PFSK-1 (cell line): ENCODE results near the gene DNAH6.

ENCODE experiments used
- FOXP2 ChIP-seq: optimal IDR thresholded peaks from 2 replicates; pipeline ENCODE3; 2011; ENCODE audit warnings: borderline replicate concordance, control low read depth, inconsistent platforms; ENCODE audit not compliant: insufficient read depth; ENCODE audit errors: extremely low read length, extremely low read depth
- POLR2AphosphoS5 ChIP-seq: IDR thresholded peaks from 2 replicates; pipeline ENCODE4 v1.6.1; 2012; ENCODE audit warnings: low read depth, mild to moderate bottlenecking, control low read depth, low read length, moderate library complexity
- REST ChIP-seq, 2 experiments: IDR thresholded peaks; 2 replicates each; pipeline versions ENCODE4 v1.6.1 to v1.8.0; 2011 to 2012; ENCODE audit warnings: low read depth in 2 of 2, low read length in 2 of 2, control low read depth in 1 of 2, inconsistent platforms in 1 of 2, mild to moderate bottlenecking in 1 of 2, moderate library complexity in 1 of 2; ENCODE audit not compliant: insufficient read depth in 1 of 2
- SIN3A ChIP-seq: IDR thresholded peaks from 2 replicates; pipeline ENCODE4 v1.6.1; 2012; ENCODE audit warnings: mild to moderate bottlenecking, low read length, moderate library complexity, borderline replicate concordance; ENCODE audit not compliant: insufficient read depth
- TAF1 ChIP-seq: IDR thresholded peaks from 2 replicates; pipeline ENCODE4 v1.6.1; 2012; ENCODE audit warnings: low read length, control low read depth, borderline replicate concordance; ENCODE audit not compliant: insufficient read depth

GRCh38 chr2:84865181-84865783 lies 349.0 kb downstream of the DNAH6 start:
- no peak for TF ChIP-seq POLR2AphosphoS5
- TF ChIP-seq REST (IDR thresholded peaks at IDR 0.05; ENCODE audit: insufficient read depth in 1 of 2, low read depth in 2 of 2, low read length in 2 of 2), result no peak
- TF ChIP-seq TAF1, result no peak
- no peak for TF ChIP-seq SIN3A
- TF ChIP-seq FOXP2, result no peak
